GM21390 (cell line): Measurements from ENCODE around the gene SCP2.

Experiments
- ATAC-seq: cut with Tn5 transposase; IDR thresholded peaks from one replicate; pipeline ENCODE4 v1.9.1; 2021; ENCODE audit not compliant: unreplicated experiment

The SCP2 gene, protein sequence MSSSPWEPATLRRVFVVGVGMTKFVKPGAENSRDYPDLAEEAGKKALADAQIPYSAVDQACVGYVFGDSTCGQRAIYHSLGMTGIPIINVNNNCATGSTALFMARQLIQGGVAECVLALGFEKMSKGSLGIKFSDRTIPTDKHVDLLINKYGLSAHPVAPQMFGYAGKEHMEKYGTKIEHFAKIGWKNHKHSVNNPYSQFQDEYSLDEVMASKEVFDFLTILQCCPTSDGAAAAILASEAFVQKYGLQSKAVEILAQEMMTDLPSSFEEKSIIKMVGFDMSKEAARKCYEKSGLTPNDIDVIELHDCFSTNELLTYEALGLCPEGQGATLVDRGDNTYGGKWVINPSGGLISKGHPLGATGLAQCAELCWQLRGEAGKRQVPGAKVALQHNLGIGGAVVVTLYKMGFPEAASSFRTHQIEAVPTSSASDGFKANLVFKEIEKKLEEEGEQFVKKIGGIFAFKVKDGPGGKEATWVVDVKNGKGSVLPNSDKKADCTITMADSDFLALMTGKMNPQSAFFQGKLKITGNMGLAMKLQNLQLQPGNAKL

DNA sequence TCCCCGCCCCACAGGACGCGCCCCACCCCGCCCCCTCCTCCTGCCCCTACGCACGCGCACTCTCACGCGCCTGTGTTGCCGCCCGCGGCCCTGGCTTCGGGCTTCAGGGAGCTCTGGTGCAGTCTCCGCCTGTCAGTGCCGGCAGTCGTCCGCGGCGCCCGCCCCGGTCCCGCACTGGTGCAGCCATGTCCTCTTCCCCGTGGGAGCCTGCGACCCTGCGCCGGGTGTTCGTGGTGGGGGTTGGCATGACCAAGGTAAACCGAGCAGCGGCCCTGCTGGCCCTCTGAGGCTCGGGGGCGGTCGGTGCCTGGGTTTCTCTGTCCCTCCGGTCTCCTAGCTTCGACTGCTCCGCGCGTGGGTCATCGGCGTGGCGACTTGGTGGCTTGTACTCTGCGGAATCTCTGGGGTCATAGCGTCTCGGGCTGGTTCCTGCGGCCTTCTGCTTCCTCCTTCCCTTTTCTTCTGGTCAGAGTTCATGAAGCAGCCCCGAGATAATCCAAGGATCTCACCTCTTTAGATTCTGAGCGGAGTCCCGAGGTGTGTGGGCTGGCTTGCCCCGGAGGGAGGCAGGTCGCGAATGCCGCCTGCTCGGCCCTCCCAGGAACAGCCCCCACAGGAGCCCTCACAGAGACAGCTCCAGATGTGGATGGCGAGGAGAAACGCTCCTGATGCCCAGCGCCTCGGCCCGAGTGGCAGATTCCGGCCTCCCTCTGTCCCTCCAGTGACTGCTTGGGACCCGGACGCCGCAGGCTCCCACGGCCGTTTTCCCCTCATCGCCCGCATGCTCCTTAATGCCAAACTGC is at the start of gene SCP2:
Gene SCP2, plus strand, starts transcription at position 65 of the 803 bp plus-strand sequence. Its CDS starts 121 bp downstream, at position 186.
- no peak for ATAC-seq

DNA sequence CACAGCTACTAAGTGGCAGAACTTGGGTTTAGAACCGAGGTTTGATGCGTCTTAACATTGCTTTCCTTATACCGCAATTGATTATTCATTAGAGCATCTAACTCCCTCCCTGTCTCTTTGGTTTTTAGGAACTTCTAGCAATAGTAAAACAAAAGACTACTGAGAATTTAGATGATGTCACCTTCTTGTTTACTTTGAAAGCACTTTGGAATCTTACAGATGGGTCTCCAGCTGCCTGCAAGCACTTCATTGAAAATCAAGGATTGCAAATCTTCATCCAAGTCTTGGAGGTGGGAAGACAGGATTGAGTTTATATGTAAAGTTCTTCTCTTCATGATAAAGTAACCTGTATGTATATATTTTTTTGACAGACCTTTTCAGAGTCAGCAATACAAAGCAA is 49.5 kb upstream of the SCP2 start:
- no peak for ATAC-seq

DNA sequence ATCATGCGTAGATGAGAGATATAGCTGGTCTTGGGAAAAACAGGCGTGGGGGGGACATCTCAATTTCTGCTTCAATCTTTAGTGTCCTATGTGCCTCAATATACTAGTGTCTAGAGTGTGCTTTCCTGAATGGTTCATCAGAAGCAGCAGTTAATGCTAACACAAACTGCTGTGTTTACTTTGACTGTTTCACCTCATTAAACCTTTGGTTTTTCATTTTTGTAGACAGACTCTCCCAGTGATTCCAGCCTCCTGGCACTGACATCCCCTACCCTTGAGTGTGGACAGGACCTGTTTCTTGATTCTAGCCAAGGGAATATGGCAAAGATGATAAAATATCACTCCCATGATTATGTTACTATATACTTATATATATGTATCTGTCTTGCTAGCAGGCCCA is 46.9 kb upstream of the SCP2 start:
- ATAC-seq: no peak

DNA sequence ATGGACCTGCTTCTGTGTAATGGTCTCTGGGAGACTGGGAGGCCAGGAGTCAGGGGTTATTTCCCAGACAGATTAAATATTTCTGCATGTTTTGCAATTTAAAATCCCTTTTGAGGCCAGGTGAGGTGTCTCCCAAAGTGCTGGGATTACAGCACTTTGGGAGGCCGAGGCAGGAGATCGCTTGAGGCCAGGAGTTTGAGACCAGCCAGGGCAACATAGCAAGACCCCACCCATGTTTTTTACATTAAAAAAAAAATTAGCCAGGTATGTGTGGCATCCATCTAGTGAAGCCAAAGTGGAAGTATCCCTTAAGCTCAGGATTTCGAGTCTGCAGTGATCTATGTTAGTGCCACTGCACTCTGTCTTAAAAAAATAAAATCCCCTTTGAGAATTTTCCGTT is 39.6 kb upstream of the SCP2 start:
- no peak for ATAC-seq

DNA sequence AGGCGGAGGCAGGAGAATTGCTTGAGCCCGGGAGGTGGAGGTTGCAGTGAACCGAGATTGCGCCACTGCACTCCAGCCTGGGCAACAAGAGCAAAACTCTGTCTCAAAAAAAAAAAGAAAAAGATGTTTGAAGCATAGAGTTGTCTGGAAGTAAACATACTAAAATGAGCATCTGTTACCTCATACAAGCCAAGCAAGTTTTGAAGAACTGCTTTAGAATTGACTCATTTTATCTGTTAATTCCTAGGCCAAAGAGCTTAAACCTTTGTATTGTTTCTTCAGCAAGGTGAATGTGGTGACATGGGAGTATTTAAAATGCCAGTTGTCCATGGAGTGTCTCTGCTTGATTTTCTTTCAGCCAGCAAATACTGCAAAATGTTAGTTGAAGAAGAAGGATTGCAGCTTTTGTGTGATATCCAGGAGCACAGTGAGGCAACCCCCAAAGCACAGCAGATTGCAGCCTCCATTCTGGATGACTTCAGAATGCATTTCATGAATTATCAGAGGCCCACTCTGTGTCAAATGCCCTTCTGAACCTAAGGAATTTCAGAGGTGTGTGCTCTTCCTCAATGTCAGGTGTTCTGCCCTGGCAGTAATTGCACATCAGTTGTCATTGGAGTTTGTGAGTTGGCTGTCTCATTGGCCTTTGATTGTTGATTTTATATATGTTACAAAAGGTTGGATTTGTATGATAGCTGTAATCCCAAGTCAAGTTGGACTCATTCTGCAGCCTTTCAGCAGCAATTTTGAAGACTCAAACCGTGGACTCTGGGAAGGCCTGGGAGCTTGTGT is 34.5 kb upstream of the SCP2 start:
- no peak for ATAC-seq

DNA sequence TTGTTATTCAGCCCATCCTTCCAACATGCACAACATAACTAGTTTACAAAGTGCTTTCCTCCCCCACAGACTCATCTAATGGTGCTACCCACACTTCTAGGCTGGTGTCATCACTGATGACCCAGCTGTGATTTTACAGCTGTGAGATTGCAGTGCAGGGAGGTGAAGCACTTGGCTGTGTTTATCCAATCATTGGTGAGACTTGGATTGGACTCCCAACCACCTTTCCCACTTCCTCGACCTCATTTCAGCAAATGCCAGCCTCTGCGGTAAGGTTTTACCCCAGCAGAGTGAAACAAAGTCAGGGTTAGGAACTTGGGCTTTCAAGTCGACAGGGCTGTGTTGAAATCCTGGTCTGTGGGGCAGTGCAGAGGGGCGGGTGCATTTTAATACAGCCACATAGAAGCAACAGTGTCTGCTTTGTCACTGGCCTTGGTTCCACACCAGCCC is 27.6 kb upstream of the SCP2 start:
- ATAC-seq: no peak

DNA sequence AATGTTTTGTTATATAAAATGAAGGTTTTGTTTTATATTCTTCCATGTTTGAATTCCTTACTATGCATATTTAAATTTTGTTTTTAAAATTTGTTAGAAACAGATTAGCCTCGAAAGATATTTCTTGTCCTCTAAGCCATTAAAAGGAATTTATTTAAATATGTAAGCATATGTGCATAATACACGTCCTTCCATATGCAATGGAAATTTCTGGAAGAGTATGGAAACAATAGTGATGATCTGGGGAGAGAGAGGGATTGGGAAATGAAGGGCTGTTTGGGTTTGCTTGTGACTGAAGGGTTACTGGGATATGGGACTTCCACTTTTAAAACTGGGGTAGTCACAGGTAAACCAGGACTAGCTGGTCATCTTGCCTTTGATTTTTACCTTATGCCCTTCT is 26.7 kb upstream of the SCP2 start:
- ATAC-seq: no peak

DNA sequence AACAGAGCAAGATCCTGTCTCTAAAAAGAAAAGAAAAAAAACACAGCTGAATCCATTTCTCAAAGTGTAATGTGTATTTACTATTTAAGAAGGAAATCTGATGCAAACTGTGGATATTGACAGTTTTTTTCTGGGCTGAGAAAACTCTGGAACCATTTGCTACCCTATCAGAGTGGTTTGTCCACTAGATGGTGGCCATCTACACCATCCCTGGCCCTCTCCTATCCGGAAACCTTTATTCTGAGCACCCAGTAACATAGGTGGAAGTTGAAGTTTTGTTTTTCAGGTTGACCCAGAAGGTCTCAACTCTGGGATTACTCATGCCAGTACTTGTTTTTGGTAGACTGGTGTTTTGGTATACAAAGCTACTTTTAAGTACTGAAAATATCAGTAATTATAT is 25.7 kb upstream of the SCP2 start:
- ATAC-seq: no peak

DNA sequence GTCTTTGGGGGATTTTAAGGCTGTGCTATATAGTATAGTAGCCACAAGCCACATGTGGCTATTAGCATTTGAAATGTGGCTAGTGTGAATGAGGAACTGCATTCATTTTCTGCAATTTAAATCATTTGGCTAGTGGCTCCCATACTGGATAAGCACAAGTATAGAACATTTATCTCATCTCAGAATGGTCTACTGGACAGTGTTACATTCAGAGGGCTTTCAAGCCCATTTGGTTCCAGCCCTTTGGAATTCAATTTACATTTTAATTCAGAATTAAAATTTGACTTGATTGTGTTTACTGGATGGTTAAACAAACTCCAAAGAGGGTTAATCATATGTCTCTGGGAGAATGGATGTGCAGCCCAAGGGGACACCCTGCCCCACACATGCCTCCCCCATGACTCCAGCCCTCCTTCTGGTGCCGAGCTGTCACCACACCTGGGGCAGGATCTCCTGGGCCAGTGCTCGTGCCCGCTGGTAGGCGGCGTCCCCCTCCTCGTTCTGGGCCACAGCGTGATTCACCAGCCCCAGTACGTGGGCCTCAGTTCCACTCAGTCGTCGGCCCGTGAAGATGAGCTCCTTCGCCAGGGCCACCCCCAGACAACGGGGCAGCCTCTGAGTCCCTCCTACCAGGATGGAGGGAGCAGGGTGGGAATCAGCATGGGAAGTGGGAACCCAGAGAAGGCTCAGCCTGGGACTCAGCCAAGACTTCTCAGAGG is 22.7 kb upstream of the SCP2 start:
- no peak for ATAC-seq

DNA sequence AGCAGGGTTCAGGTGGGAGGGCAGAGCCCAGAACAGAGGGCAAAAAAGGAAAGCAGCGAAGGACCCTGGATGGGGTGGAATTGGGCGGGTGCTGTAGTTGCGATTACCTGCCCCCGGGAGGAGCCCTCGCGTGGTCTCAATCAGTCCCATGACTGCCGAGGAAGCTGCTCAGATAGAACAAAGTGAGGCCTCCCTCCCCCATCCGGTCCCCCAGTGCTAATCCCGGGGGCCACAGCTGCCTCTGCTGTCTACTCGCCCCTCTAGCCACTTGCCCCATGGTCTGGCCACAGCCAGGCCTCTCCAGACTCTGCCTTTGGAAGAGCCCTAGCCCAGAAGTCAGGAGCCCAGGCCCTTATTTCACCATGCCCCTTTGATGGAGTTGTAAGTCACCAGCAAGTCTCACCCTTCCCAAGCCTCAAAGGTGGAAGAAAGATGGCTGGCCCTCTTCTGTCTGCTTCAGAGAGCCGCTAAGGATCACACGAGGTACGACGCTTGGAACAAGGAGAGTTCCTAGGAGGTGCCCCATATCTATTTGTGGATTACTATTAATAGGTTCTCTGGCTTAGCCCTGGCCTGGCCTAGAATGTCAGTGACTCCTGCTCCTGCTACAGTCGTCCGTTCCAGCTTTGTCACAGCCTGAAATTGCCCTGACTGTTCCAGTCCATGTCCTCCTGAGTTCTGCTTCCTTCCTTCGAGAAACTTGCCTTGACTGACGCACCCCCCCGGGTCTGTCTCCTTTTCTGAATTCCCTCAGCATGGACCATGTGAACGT is 22.0 kb upstream of the SCP2 start:
- ATAC-seq: no peak

DNA sequence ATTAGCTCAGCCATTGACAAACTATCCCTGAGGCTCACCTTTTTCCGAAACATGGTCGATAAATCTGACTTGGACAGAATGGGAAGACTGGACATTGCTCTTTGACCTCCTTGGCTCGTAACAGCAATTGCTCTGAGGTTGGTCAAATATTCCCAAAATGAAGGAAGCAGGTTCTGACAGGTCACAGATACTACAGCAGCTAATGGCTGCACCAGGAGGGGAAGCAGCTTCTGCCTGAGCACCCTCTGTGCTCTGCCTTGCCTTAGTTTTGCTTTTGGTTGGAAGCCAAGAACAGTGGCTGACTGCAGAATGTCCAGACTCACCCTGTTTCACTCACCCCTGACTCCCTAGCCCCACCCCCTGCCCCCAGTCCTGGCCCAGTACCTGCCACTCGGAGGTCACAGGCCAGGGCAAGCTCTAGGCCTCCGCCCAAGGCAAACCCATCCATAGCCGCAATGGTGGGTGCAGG is 20.9 kb upstream of the SCP2 start:
- ATAC-seq: no peak

DNA sequence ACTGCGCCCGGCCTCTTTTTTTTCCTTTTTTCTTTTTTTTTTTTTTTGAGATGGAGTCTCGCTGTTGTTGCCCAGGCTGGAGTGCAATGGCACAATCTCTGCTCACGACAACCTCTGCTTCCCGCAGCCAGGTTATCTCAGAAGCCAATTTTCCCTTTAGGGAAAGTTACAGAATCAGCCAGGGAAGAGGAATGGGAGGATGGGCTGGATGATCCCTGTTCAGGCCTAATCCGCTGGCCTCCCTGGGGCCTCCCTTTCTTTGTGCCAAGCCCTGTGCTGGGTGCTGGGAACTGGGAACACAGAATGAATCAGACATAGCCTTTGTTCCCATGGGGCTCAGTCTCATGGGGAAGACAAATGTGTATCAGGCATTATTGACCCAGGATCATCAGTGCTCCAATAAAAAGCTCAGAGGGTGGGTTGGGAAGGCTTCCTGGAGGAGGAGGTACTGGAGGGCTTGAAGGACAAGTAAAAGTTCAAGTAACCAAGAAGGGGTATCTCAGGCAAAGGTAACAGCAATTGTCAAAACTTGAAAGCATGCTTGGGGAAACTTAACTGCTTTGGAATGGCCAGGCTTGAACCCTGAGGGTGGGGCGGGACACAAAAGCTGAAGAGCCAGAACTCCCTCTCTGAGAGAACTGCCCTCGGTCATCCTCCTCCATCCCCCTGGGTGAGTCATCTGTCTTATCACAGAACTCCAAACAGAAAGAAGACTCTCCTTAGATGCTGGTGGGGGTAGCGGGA is 19.8 kb upstream of the SCP2 start:
- ATAC-seq: no peak

DNA sequence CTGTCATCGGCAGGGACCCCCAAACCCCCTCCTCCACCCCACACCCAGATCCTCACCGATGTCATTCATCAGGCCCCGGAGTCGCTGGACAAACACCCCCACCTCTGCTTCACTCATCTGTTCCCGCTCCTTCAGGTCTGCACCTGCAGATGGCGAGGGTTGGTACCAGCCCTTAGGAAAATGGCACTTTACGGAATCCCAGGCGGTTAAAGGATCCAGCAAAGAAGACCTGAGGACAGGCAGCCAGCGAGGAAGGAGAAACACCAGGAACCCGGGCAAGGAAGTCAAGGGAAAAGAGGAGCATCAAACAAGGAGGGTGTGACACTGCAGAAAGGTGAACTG is 19.3 kb upstream of the SCP2 start:
- no peak for ATAC-seq

DNA sequence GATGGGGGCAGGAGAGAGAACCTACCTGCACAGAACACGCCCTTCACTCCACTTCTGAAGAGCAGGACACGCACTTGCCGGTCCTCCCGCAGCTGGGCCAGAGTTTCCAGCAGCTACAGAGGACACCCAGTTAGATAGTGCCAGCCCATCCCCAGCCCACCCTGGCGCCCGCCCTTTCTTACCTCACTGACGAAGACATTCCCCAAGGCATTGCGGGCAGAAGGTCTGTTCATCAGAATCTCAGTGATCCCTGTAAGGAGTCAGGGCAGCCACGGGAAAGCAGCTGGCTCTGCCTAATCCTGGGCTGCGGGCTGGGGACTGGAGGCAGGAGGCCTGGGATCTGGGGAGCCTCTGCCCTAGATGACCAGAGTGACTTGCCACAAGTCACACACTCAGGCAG is 15.5 kb upstream of the SCP2 start:
- no peak for ATAC-seq

DNA sequence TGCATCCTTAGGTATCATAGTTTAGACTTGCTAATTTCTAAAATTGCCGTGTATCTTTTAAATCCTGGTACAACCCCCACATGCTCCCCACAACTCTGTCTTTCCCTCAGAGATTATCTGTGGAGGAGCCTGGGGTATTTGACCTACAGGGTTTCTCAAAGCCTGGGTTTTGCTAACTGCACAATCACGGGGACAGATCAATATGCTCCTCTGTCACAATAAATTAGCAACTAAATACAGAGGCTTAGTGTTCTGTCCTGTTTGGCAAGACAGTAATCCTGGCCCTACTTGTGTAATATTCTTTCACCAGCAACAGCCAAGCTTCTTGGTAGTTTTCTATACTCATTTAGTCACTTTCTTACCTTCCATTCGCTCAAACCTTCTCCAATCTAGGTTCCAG is 14.1 kb upstream of the SCP2 start:
- no peak for ATAC-seq

DNA sequence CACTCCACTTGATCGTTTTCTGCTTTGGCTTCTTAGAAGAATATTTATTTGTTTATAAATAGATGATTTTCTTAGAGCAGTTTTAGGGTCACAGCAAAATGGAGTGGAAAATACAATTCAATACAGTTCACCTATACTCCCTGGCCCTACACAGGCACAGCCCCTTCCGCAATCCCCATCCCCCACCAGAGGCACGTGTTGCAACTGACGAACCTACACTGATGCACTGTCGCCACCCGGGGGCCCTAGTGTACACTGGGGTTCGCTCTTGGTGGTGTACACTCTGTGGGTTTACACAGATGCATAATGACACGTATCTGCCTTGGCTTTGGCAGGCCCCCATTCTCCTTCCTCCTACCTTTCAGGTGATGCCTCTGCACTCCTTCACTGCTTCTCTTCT is 13.5 kb upstream of the SCP2 start:
- ATAC-seq: no peak

DNA sequence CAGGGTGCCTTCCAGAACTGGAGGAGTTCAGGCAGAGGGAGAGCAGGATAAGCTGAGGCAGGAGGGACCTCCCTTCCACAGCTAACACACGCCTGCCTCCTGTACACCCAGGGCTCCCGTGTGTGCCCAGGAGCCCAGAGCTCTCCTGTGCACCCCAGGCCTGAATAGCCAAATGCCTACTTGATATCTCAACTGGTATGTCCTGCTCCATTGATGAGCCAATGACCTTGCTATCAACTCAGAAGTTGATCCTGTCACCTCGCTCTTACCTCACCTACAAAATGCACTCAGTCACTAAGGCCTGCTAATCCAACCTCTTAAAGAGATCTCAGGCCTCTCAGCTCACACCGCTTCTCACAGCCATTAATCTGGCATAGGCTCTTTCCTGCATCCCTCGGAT is 12.6 kb upstream of the SCP2 start:
- no peak for ATAC-seq

DNA sequence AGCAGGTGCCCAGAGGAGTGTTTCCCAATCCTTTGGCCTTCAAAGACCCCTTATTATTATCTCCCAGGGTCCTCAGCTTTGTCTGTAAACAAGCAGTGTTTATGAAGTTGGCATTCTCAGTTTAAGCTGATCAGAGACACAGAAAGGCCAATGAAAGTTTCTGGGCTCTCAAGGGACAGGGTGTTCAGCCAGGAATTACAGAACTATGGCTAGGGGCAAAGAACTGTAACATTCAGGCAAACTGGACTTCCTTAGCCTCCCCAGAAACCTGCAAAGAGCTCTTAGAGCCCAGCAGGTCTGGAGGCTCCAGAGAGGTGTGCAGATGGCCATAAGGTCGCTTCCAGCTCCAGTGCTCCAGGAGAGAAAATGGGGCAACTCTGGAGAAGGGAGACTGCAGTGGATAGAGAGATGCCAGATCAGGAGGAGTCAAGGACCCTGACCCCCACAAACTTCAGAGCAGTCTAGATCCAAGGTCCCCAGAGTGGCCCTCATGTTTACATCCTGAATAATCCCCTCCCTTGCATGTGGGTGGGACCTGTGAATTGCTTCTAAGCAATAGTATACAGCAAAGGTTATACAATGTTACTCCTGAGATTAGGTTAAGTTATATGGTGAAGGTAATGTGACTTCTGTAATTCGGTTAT is 11.7 kb upstream of the SCP2 start:
- no peak for ATAC-seq

DNA sequence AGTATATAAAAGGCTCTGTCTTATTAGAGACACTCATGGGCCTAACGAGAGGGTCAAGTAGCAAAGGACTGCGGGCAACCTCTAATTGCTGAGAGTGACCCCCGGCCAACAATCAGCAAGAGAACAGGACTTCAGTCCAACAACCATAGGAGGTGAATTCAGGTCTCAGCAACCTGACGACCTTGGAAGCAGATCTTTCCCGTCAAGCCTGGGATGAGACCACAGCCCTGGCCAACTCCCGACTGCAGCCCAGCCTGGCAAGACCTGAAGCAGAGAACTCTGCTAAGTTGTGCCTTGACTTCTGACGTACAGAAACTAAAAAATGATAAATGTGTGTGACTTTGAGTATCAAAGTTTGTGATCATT is 11.2 kb upstream of the SCP2 start:
- ATAC-seq: no peak
